ENCODE data around the gene DOCK1.

The DOCK1 gene

GRCh38 chr10:127069436-127069835 is 164.2 kb downstream of the DOCK1 start:
- Histone ChIP-seq H3K4me2 (ENCODE audit: low read depth, low read length, poor library complexity, severe bottlenecking) (no peak overlapping the region), H3K4me3 (ENCODE audit: low read length, poor library complexity, severe bottlenecking) (no peak overlapping the region), H2AFZ (ENCODE audit: low read length) (no peak overlapping the region), H4K20me1 (ENCODE audit: insufficient read depth, low read length, poor library complexity, severe bottlenecking) (no peaks in the 10 kb centered on the region), H3F3A (ENCODE audit: low read depth) (no peaks in the 10 kb centered on the region), H3K36me3 (ENCODE audit: insufficient read depth, low read length) (no peaks in the 10 kb centered on the region), H3K9me2 (replicated peaks; ENCODE audit: low read depth, low read length) (no peaks in the 10 kb centered on the region), H3K27me3 (ENCODE audit: insufficient read depth, low read length, poor library complexity, severe bottlenecking) (no peaks in the 10 kb centered on the region), H3K9me3 (ENCODE audit: insufficient read depth, low read depth, low read length) (no peaks in the 10 kb centered on the region; the same call in 1 of the 2 replicates), H3K9ac (ENCODE audit: low read depth, low read length, poor library complexity, severe bottlenecking) (no peak overlapping the region), H3K79me2 (ENCODE audit: insufficient read depth, low read length) (no peaks in the 10 kb centered on the region), H3K4me1 (ENCODE audit: insufficient read depth, low read length, poor library complexity, severe bottlenecking) (no peaks in the 10 kb centered on the region)
- TF ChIP-seq CTCF (conservative IDR thresholded peaks at IDR 0.05; ENCODE audit: low read length) (no peak), EZH2phosphoT487 (IDR thresholded peaks at IDR 0.05; ENCODE audit: borderline replicate concordance) (no peak)

GRCh38 chr10:127071126-127071525 is 165.9 kb downstream of the DOCK1 start:
- H3K36me3 ChIP-seq (ENCODE audit: insufficient read depth, low read length) = no peaks in the 10 kb centered on the region
- H2AFZ ChIP-seq (ENCODE audit: low read length) = no peak overlapping the region
- no peaks in the 10 kb centered on the region for H3F3A ChIP-seq (ENCODE audit: low read depth)
- no peaks in the 10 kb centered on the region for H3K79me2 ChIP-seq (ENCODE audit: insufficient read depth, low read length)
- no peaks in the 10 kb centered on the region; the same call in 1 of the 2 replicates for H3K9me3 ChIP-seq (ENCODE audit: insufficient read depth, low read depth, low read length)
- TF ChIP-seq EZH2phosphoT487 (IDR thresholded peaks at IDR 0.05; ENCODE audit: borderline replicate concordance) = no peak
- TF ChIP-seq CTCF (conservative IDR thresholded peaks at IDR 0.05; ENCODE audit: low read length) = no peak
- no peak overlapping the region for H3K9ac ChIP-seq (ENCODE audit: low read depth, low read length, poor library complexity, severe bottlenecking)
- H3K4me3 ChIP-seq (ENCODE audit: low read length, poor library complexity, severe bottlenecking) = no peak overlapping the region
- no peaks in the 10 kb centered on the region for H4K20me1 ChIP-seq (ENCODE audit: insufficient read depth, low read length, poor library complexity, severe bottlenecking)
- no peaks in the 10 kb centered on the region for H3K4me1 ChIP-seq (ENCODE audit: insufficient read depth, low read length, poor library complexity, severe bottlenecking)
- no peaks in the 10 kb centered on the region for H3K9me2 ChIP-seq (replicated peaks; ENCODE audit: low read depth, low read length)
- H3K27me3 ChIP-seq (ENCODE audit: insufficient read depth, low read length, poor library complexity, severe bottlenecking) = no peaks in the 10 kb centered on the region
- H3K4me2 ChIP-seq (ENCODE audit: low read depth, low read length, poor library complexity, severe bottlenecking) = no peak overlapping the region

- Histone ChIP-seq H4K20me1 (ENCODE audit: insufficient read depth, low read length, poor library complexity, severe bottlenecking) (no peaks in the 10 kb centered on the region), H3K4me1 (ENCODE audit: insufficient read depth, low read length, poor library complexity, severe bottlenecking) (no peaks in the 10 kb centered on the region)
Measured at GRCh38 chr10:127073666-127074065, 168.4 kb downstream of the DOCK1 start.

More at GRCh38 chr10:127073666-127074065, 168.4 kb downstream of the DOCK1 start:
- H3K36me3 ChIP-seq (ENCODE audit: insufficient read depth, low read length) = no peaks in the 10 kb centered on the region
- H3K4me3 ChIP-seq (ENCODE audit: low read length, poor library complexity, severe bottlenecking) = no peak overlapping the region
- H3F3A ChIP-seq (ENCODE audit: low read depth) = no peaks in the 10 kb centered on the region
- no peak overlapping the region for H3K4me2 ChIP-seq (ENCODE audit: low read depth, low read length, poor library complexity, severe bottlenecking)
- no peak for TF ChIP-seq CTCF (conservative IDR thresholded peaks at IDR 0.05; ENCODE audit: low read length)
- no peak for TF ChIP-seq EZH2phosphoT487 (IDR thresholded peaks at IDR 0.05; ENCODE audit: borderline replicate concordance)
- H3K9me3 ChIP-seq (ENCODE audit: insufficient read depth, low read depth, low read length) = peaks cover 6% of the 10 kb centered on the region; the same call in 1 of the 2 replicates
- H2AFZ ChIP-seq (ENCODE audit: low read length) = no peak overlapping the region
- H3K9ac ChIP-seq (ENCODE audit: low read depth, low read length, poor library complexity, severe bottlenecking) = no peak overlapping the region
- H3K9me2 ChIP-seq (replicated peaks; ENCODE audit: low read depth, low read length) = no peaks in the 10 kb centered on the region
- no peaks in the 10 kb centered on the region for H3K27me3 ChIP-seq (ENCODE audit: insufficient read depth, low read length, poor library complexity, severe bottlenecking)
- no peaks in the 10 kb centered on the region for H3K79me2 ChIP-seq (ENCODE audit: insufficient read depth, low read length)
